Activated CD8-positive, alpha-beta memory T cell treated with anti-CD3 and anti-CD28 coated beads, Interleukin-2, amount 50 U/mL, for 24 hours (primary cell): Measurements from ENCODE around the gene ADAMTS2.
"Not testable (repeated sequence)": the region's sequence is repeated elsewhere in the genome, so short reads cannot be mapped to it uniquely, and the experiment has no call there.

Experiments used
- DNase-seq: peaks from one replicate; pipeline ENCODE4 v3.0.0-alpha.2; 2020; ENCODE audit errors: extremely low read depth

Gene ADAMTS2

DNA sequence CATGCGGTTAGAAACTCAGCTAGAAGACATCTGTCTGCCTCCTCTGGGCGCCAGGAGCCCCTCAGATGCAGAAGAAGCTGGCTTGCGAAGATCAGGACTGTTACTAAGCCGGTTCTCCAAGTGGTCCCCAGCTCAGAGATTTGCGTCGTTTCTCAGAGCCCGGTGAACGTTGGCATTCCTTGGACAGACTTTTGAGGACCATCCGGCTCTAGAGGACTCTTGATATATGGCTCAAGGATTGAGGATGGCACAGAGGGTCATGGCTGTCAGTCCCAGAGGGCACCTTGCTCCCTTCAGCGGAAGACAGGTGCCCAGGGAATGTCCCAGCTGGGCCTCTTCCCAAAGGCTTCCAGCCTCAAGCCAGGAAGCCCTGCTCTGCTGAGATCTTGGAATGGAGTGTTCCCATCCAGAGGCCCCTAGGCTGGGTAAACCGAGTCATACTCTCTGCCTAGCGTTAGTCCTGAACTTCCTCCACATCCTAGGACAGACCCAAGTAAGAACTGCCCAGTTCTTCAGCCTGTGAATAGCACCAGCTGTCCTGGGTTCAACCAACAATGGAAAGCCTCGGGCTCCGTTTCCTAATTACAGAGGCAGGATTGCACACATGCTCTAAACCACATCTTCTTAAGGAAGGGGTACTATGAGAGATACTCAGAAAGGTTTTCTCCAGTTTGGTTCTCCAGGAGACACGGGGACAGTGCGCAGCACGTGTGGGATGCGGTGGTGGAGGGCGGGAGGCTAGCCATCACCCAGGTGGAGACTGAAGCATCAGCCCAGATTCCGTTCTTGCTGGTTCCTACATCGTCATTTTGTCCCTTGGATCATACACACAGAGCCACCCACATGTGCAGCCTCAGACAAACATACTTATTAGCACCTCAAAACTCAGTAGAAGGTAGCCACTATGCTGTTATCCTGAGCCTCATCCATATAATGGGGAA is 233.7 kb downstream of the ADAMTS2 start:
- no peak for DNase-seq

DNA sequence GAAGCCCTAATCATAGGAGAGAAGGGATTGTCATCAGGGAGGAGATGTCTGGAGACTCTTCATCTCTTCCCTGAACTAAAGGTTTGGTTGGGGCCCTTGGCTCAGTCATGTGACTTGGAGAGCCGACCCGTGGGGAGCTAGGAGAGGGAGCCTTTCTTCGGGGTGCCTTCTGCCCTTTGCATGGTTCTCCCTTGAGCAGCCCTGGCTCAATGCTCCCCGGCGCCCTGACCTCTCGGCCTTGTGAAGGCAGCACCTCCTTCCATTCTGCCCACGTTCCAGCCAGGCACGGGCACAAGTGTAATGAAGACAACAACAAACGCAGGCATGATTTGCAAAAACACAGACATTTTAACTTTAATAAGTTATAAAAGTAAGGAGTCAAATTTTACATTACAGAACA is 234.7 kb downstream of the ADAMTS2 start:
- DNase-seq, result no peak

DNA sequence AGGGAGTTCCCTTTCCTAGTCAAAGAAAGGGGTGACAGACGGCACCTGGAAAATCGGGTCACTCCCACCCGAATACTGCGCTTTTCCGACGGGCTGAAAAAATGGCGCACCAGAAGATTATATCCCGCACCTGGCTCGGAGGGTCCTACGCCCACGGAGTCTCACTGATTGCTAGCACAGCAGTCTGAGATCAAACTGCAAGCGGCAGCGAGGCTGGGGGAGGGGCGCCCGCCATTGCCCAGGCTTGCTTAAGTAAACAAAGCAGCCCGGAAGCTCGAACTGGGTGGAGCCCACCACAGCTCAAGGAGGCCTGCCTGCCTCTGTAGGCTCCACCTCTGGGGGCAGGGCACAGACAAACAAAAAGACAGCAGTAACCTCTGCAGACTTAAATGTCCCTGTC is 244.0 kb downstream of the ADAMTS2 start:
- not testable (repeated sequence) for DNase-seq

- DNase-seq, result no peak
Observed at GRCh38 chr5:179089502-179089901, 255.8 kb downstream of the ADAMTS2 start.

GRCh38 chr5:179080724-179081123 is 264.5 kb downstream of the ADAMTS2 start:
- no peak for DNase-seq

- no peak for DNase-seq
Observed at GRCh38 chr5:179079165-179079987, 265.9 kb downstream of the ADAMTS2 start.

GRCh38 chr5:179065703-179066102 is 279.6 kb downstream of the ADAMTS2 start:
- DNase-seq, result no peak

DNA sequence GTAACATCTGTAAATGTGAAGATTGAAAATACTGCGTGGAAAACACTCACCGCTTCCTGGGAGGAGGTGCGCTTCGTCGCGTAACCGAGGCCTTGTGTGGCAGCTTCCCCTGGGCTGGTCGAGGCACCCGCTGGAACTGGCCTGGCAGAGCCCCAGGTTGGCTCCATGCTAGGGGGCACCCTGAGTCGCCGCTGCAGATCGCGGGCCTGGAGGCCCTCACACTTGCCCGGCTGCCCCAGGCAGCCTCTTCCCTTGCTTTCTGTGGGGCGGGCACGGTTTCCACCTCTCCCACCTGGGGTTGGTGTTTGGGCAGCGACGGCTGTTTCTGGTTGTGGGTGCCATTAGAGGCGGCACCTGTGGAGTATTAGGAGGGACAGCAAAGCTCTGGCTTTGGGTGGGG is 284.2 kb downstream of the ADAMTS2 start:
- DNase-seq, result no peak
